ENCODE measurements around the gene NHLRC4.

Gene NHLRC4

DNA sequence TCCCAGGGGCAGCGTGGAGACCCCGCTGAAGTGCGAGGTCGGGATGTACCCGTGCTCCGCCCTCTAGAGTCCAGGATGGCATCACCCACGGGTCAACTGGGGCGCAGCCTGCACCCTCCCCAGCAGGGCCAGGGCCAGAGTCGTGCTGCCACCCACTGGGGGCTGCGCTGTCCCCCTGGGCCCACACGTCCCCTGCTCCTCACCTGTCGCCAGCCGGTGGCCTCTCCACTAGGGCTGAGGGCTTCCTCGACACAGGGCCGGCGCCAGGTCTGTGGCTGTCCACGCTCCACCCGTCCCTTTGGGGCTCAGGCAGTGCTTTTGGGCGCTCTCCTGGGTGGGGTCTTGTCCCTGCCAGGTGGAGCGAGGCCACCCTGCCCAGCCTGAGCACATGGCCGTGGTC is 18.2 kb upstream of the NHLRC4 start:
- DNase-seq (ENCODE audit: low spot score) (no peak), ATAC-seq (ENCODE audit: low read depth) (no peak)
- TF ChIP-seq, protein P1, sequence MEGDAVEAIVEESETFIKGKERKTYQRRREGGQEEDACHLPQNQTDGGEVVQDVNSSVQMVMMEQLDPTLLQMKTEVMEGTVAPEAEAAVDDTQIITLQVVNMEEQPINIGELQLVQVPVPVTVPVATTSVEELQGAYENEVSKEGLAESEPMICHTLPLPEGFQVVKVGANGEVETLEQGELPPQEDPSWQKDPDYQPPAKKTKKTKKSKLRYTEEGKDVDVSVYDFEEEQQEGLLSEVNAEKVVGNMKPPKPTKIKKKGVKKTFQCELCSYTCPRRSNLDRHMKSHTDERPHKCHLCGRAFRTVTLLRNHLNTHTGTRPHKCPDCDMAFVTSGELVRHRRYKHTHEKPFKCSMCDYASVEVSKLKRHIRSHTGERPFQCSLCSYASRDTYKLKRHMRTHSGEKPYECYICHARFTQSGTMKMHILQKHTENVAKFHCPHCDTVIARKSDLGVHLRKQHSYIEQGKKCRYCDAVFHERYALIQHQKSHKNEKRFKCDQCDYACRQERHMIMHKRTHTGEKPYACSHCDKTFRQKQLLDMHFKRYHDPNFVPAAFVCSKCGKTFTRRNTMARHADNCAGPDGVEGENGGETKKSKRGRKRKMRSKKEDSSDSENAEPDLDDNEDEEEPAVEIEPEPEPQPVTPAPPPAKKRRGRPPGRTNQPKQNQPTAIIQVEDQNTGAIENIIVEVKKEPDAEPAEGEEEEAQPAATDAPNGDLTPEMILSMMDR (IDR thresholded peaks at IDR 0.05; ENCODE audit: poor library complexity, severe bottlenecking) = no peak
- H3K27me3 ChIP-seq (ENCODE audit: insufficient read depth, poor library complexity, severe bottlenecking) = no peaks in the 10 kb centered on the region
- no peak overlapping the region for H3K4me3 ChIP-seq (ENCODE audit: severe bottlenecking)
- H3K27ac ChIP-seq (ENCODE audit: poor library complexity, severe bottlenecking) = no peak overlapping the region
- H3K4me1 ChIP-seq (ENCODE audit: insufficient read depth, poor library complexity, severe bottlenecking) = no peaks in the 10 kb centered on the region
- H3K9me3 ChIP-seq (ENCODE audit: severe bottlenecking) = no peaks in the 10 kb centered on the region
- peaks cover 12% of the 10 kb centered on the region for H3K36me3 ChIP-seq (ENCODE audit: low read depth)

DNA sequence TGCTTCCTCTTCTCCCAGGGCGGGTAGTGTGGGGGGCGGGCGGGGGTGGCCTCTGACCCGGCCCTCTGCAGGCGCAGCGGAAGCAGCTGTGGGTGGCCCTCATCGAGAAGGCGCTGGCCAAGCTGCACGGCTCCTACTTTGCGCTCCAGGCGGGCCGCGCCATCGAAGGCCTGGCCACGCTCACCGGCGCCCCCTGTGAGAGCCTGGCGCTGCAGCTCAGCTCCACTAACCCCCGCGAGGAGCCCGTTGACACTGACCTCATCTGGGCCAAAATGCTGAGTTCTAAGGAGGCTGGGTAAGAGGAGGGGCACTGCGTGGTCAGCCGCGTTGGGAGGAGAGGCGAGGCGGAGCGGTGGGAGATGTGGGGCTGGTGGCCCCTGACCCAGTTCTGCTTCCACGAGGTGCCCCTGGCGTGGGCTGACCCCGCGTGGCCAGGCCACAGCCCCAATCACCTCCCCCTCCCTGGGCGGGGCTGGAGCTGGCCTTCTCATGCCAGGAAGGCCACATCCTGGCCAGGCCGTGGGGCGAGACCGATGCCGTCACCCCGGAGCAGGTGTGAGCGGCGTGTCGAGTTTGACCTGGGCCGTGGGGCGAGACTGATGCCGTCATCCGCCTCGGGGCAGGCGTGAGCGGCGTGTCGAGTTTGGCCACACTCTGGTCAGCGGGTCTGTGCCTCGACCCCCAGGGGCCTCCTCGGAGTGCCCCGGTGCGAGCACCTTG is 17.1 kb upstream of the NHLRC4 start:
- H3K36me3 ChIP-seq (ENCODE audit: low read depth) = peaks cover 12% of the 10 kb centered on the region
- TF ChIP-seq, protein P1 (IDR thresholded peaks at IDR 0.05; ENCODE audit: poor library complexity, severe bottlenecking) = no peak
- no peak for ATAC-seq (ENCODE audit: low read depth)
- no peak for DNase-seq (ENCODE audit: low spot score)
- no peak overlapping the region for H3K4me3 ChIP-seq (ENCODE audit: severe bottlenecking)
- H3K27me3 ChIP-seq (ENCODE audit: insufficient read depth, poor library complexity, severe bottlenecking) = no peaks in the 10 kb centered on the region
- H3K9me3 ChIP-seq (ENCODE audit: severe bottlenecking) = no peaks in the 10 kb centered on the region
- H3K27ac ChIP-seq (ENCODE audit: poor library complexity, severe bottlenecking) = no peak overlapping the region
- H3K4me1 ChIP-seq (ENCODE audit: insufficient read depth, poor library complexity, severe bottlenecking) = no peaks in the 10 kb centered on the region

DNA sequence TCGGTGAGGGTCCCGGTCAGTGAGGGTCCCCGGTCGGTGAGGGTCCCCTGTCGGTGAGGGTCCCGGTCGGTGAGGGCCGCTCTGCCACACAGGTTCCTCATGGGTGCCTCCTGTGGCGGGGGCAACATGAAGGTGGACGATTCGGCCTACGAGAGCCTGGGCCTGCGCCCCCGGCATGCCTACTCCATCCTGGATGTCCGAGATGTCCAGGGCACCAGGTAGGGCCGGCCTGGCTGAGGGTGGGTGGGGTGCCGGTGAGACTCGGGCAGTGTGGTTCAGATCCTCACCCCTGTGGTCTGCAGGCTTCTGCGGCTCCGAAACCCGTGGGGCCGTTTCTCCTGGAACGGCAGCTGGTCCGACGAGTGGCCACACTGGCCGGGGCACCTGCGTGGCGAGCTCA is 15.6 kb upstream of the NHLRC4 start:
- no peak for ATAC-seq (ENCODE audit: low read depth)
- H3K9me3 ChIP-seq (ENCODE audit: severe bottlenecking) = no peaks in the 10 kb centered on the region
- H3K4me3 ChIP-seq (ENCODE audit: severe bottlenecking) = no peak overlapping the region
- no peak overlapping the region for H3K27ac ChIP-seq (ENCODE audit: poor library complexity, severe bottlenecking)
- no peaks in the 10 kb centered on the region for H3K27me3 ChIP-seq (ENCODE audit: insufficient read depth, poor library complexity, severe bottlenecking)
- DNase-seq (ENCODE audit: low spot score) = no peak
- peaks cover 12% of the 10 kb centered on the region for H3K36me3 ChIP-seq (ENCODE audit: low read depth)
- no peaks in the 10 kb centered on the region for H3K4me1 ChIP-seq (ENCODE audit: insufficient read depth, poor library complexity, severe bottlenecking)
- TF ChIP-seq, protein P1 (IDR thresholded peaks at IDR 0.05; ENCODE audit: poor library complexity, severe bottlenecking) = no peak

DNA sequence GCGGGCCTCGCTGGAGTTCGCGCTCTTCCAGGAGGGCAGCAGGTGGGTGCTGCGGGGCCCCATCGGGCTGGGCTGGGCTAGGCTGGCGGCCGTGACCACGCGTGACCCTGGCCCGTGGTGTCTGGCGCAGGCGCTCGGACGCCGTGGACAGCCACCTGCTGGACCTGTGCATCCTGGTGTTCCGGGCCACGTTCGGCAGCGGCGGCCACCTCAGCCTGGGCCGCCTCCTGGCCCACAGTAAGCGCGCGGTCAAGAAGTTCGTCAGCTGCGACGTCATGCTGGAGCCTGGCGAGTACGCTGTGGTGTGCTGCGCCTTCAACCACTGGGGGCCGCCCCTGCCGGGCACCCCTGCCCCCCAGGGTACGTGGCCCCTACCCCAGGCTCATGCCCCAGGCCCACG is 14.6 kb upstream of the NHLRC4 start:
- ATAC-seq (ENCODE audit: low read depth) (no peak), DNase-seq (ENCODE audit: low spot score) (no peak)
- Histone ChIP-seq H3K9me3 (ENCODE audit: severe bottlenecking) (no peaks in the 10 kb centered on the region), H3K4me3 (ENCODE audit: severe bottlenecking) (no peak overlapping the region), H3K4me1 (ENCODE audit: insufficient read depth, poor library complexity, severe bottlenecking) (no peaks in the 10 kb centered on the region), H3K27ac (ENCODE audit: poor library complexity, severe bottlenecking) (no peak overlapping the region), H3K27me3 (ENCODE audit: insufficient read depth, poor library complexity, severe bottlenecking) (no peaks in the 10 kb centered on the region), H3K36me3 (ENCODE audit: low read depth) (peaks cover 12% of the 10 kb centered on the region)
- TF ChIP-seq, protein P1 (IDR thresholded peaks at IDR 0.05; ENCODE audit: poor library complexity, severe bottlenecking) = no peak

DNA sequence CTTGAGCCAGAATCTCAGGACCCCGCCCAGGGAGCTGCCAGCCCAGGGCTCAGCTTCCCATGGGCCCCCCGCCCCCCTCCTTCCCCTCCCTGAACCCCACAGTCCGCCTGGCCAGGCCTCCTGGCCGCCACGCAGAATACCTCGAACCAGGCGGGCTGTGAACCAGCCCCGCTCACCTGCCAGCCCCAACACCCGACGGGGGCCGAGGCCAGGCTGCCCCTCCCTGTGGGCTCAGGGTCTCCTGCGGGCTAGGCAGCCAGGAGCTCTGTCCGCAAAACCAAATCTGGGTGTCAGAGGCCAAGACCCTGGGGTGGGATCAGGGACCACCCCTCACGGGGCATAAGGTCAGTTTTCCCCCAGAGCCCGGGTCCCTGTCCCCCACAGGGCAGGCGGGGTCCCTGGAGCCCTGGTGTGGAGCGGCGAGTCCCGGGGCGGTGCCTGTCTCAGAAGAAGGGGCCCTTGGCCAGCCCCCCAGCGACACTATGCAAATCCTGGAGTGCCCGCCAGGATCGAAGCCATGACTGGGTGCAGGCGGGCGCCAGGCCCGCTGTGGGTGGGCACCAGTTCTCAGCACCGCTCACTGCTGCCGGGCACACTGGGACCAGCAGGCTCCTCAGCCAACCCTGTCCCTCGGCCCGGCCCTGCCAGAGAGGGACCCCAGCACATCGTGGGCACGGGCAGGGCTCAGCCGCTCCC is 13.1 kb upstream of the NHLRC4 start:
- Histone ChIP-seq H3K4me1 (ENCODE audit: insufficient read depth, poor library complexity, severe bottlenecking) (no peaks in the 10 kb centered on the region), H3K9me3 (ENCODE audit: severe bottlenecking) (no peaks in the 10 kb centered on the region), H3K27me3 (ENCODE audit: insufficient read depth, poor library complexity, severe bottlenecking) (peaks cover 6% of the 10 kb centered on the region), H3K27ac (ENCODE audit: poor library complexity, severe bottlenecking) (peak overlapping the region; percentile 62), H3K36me3 (ENCODE audit: low read depth) (peaks cover 9% of the 10 kb centered on the region), H3K4me3 (ENCODE audit: severe bottlenecking) (no peak overlapping the region)
- DNase-seq (ENCODE audit: low spot score) (no peak), ATAC-seq (ENCODE audit: low read depth) (no peak)
- TF ChIP-seq, protein P1 (IDR thresholded peaks at IDR 0.05; ENCODE audit: poor library complexity, severe bottlenecking) = no peak
